NB4 (cell line): ENCODE results near the gene DNAJA1.

Experiments used
- MYC ChIP-seq: IDR thresholded peaks from 2 replicates; pipeline ENCODE4 v1.6.1; 2011; ENCODE audit warnings: low read depth, low read length
- POLR2A ChIP-seq: IDR thresholded peaks from 2 replicates; pipeline ENCODE4 v1.6.1; 2011; ENCODE audit warnings: mild to moderate bottlenecking; ENCODE audit not compliant: insufficient read length; ENCODE audit errors: extremely low read depth
- TF ChIP-seq, protein P1 (sequence below): IDR thresholded peaks from one replicate; pipeline ENCODE4 v1.5.1; 2012; ENCODE audit warnings: low read depth, low read length
- TF ChIP-seq, protein P2 (sequence below): IDR thresholded peaks from 2 replicates; pipeline ENCODE4 v1.6.1; 2011; ENCODE audit warnings: low read depth, low read length

DNA sequence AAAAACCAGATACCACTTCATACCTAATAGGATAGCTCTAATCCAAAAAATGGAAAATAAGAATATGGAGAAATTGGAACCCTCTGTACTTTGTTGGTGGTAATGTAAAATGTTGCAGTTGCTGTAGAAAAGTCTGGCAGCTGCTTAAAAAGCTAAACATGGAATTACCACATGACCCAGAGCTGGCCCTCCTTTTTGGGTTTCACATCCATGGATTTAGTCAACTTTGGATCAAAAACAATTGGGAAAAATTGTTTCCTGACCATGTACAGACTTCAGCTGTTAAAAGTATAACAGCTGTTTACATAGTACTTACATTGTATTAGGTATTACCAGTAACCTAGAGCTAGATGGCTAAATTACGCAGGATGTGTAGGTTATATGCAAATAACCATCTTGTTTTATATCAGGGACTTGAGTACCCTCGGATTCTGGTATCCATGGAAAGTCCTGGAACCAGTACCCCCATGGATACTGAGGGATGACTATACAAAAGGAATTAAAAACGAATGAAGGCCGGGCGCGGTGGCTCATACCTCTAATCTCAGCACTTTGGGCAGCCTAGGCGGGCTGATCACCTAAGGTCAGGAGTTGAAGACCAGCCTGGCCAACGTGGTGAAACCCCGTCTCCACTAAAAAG is 15.8 kb downstream of the DNAJA1 start:
- TF ChIP-seq, protein P1, sequence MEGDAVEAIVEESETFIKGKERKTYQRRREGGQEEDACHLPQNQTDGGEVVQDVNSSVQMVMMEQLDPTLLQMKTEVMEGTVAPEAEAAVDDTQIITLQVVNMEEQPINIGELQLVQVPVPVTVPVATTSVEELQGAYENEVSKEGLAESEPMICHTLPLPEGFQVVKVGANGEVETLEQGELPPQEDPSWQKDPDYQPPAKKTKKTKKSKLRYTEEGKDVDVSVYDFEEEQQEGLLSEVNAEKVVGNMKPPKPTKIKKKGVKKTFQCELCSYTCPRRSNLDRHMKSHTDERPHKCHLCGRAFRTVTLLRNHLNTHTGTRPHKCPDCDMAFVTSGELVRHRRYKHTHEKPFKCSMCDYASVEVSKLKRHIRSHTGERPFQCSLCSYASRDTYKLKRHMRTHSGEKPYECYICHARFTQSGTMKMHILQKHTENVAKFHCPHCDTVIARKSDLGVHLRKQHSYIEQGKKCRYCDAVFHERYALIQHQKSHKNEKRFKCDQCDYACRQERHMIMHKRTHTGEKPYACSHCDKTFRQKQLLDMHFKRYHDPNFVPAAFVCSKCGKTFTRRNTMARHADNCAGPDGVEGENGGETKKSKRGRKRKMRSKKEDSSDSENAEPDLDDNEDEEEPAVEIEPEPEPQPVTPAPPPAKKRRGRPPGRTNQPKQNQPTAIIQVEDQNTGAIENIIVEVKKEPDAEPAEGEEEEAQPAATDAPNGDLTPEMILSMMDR, result no peak
- TF ChIP-seq POLR2A (no peak), MYC (no peak)
- TF ChIP-seq, protein P2, sequence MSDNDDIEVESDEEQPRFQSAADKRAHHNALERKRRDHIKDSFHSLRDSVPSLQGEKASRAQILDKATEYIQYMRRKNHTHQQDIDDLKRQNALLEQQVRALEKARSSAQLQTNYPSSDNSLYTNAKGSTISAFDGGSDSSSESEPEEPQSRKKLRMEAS, result no peak
